DND-41 (cell line): ENCODE results near the gene RASAL2.

Experiments
- EZH2 ChIP-seq: IDR thresholded peaks from 3 replicates; pipeline ENCODE4 v1.6.1; 2012; ENCODE audit warnings: borderline replicate concordance, low read depth, mild to moderate bottlenecking, moderate library complexity, low read length, inconsistent platforms; ENCODE audit not compliant: severe bottlenecking
- TF ChIP-seq, protein P1 (sequence below): IDR thresholded peaks from 2 replicates; pipeline ENCODE4 v1.5.1; 2012; ENCODE audit warnings: borderline replicate concordance, low read length, moderate library complexity, mild to moderate bottlenecking; ENCODE audit not compliant: poor library complexity, severe bottlenecking; ENCODE audit errors: extremely low read depth

DNA sequence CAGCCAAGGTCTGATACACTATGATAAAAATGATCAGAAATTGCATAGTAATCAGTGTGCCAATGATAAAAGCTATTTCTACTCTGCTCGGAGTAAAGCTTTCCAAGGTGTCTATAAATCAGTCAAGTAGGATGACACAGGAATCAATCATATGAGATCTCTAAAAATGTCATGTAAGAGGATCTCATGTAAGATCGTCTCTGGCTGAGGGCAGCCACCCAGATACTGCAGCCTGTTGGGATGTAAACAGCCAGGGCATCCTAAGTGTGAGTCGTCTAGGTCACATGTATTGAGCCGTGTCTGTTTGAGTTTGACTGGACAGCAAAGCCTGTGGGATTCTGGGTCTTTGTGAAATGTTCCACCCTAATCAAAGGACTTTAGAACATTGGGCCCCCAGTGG lies 416.3 kb downstream of the RASAL2 start:
- TF ChIP-seq EZH2: no peak
- TF ChIP-seq, protein P1, sequence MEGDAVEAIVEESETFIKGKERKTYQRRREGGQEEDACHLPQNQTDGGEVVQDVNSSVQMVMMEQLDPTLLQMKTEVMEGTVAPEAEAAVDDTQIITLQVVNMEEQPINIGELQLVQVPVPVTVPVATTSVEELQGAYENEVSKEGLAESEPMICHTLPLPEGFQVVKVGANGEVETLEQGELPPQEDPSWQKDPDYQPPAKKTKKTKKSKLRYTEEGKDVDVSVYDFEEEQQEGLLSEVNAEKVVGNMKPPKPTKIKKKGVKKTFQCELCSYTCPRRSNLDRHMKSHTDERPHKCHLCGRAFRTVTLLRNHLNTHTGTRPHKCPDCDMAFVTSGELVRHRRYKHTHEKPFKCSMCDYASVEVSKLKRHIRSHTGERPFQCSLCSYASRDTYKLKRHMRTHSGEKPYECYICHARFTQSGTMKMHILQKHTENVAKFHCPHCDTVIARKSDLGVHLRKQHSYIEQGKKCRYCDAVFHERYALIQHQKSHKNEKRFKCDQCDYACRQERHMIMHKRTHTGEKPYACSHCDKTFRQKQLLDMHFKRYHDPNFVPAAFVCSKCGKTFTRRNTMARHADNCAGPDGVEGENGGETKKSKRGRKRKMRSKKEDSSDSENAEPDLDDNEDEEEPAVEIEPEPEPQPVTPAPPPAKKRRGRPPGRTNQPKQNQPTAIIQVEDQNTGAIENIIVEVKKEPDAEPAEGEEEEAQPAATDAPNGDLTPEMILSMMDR: no peak
